GM12872 (cell line): ENCODE data around the gene MAFF.

Source experiments
- TF ChIP-seq, protein P1 (sequence below): IDR thresholded peaks from 3 replicates; pipeline ENCODE4 v1.5.1; 2011; ENCODE audit warnings: low read depth, mild to moderate bottlenecking, low read length, moderate library complexity; ENCODE audit not compliant: insufficient read depth

The MAFF gene

DNA sequence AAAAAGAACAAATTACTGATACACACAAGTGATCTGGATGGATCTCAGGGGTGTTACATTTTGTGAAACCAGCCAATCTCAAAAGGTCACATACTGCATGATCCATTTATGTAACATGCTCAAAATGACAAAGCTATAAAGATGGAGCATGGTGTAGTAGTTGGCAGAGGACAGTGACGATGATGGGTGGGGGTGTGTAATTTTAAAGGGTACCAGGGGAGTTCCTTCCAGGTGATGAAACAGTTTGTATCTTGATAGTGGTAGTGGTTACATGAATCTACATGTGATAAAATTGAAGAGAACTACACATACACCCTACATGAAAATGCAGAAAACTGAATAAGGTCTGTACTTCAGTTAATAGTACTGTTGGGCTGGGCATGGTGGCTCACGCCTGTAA, 53.9 kb downstream of the MAFF start:
- TF ChIP-seq, protein P1, sequence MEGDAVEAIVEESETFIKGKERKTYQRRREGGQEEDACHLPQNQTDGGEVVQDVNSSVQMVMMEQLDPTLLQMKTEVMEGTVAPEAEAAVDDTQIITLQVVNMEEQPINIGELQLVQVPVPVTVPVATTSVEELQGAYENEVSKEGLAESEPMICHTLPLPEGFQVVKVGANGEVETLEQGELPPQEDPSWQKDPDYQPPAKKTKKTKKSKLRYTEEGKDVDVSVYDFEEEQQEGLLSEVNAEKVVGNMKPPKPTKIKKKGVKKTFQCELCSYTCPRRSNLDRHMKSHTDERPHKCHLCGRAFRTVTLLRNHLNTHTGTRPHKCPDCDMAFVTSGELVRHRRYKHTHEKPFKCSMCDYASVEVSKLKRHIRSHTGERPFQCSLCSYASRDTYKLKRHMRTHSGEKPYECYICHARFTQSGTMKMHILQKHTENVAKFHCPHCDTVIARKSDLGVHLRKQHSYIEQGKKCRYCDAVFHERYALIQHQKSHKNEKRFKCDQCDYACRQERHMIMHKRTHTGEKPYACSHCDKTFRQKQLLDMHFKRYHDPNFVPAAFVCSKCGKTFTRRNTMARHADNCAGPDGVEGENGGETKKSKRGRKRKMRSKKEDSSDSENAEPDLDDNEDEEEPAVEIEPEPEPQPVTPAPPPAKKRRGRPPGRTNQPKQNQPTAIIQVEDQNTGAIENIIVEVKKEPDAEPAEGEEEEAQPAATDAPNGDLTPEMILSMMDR = no peak

DNA sequence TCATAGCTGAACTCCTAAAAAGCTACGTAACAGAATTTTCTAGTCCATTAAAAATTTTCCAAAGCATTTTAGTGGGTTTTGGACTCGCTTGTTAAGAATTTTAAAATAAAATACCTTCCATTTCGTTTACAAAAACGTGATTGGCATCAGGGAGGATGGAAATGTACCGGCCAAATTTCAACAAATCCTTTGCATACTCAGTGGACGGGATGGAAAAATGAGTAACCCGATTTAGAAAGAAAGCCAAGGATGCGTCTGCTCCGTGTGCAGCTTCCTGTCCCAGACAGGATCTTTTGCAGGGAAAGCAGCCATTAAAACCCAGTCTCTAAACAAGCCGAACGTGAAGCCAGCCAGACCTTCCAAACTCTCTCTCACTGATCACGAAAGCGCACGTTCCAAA, 55.4 kb downstream of the MAFF start:
- TF ChIP-seq, protein P1 = no peak

DNA sequence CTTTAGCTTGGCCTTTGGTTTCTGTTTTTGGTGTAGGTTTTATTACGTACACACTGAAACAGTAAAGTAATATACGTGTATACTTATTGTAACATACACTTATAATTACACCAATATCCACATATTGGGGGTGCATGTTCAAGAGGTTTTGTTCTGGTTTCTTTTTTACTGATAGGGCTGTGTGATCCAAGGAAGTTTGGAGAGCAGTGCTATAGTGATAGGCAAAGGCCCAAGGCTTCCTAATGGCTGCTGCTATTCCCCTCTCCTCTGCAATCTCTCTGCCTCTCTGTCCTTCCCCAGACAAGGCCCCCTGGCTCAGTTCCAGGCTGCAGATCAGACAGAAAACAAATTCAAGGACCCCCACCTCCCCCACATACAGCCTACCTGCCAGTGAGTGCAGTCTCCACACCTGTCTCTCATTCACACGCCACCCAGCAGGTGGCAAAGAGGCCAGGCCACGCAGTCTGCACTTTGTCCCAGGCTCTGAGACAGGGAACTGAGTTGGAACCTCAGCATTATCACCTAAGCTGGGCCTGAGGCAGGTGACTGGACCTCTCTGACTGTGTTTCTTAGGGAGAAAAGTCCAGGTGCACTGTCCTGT, 56.0 kb downstream of the MAFF start:
- TF ChIP-seq, protein P1 = no peak

DNA sequence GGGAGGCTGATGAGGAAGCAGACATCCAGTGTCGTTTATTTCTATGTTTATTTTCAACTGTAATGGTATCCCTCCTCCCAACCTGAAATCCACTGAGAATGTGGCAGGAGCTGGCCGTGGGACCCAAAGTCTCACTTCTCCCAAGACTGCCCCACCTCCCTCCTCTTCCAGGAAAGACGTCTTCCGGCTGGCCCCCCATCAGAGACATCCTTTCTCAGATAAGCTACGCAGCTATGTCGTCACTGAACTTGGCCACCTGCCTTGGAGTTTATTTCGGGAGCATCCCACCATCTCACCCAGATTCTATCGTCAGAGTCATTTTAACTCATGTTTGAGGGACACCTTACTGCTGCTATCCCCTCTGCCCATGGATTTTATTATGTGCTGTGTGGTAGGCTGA, 57.1 kb downstream of the MAFF start:
- TF ChIP-seq, protein P1 = no peak

DNA sequence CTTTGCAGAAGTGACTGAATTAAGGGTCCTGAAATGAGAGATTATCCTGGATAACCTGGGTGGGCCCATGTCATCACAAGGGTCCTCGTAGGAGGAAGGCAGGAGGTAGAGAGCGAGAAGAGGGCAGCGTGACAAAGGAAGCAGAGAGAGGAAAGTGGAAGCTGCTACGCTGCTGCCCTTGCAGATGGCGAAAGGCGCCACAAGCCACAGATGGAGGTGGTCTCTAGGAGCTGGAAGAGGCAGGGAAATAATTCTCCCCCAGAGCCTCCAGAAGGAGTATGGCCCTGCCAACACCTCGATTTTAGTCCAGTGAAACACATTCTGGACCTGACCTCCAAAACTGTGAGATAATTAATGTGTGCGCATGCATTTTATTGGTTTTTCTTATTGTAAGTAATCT, 57.6 kb downstream of the MAFF start:
- TF ChIP-seq, protein P1 = no peak

DNA sequence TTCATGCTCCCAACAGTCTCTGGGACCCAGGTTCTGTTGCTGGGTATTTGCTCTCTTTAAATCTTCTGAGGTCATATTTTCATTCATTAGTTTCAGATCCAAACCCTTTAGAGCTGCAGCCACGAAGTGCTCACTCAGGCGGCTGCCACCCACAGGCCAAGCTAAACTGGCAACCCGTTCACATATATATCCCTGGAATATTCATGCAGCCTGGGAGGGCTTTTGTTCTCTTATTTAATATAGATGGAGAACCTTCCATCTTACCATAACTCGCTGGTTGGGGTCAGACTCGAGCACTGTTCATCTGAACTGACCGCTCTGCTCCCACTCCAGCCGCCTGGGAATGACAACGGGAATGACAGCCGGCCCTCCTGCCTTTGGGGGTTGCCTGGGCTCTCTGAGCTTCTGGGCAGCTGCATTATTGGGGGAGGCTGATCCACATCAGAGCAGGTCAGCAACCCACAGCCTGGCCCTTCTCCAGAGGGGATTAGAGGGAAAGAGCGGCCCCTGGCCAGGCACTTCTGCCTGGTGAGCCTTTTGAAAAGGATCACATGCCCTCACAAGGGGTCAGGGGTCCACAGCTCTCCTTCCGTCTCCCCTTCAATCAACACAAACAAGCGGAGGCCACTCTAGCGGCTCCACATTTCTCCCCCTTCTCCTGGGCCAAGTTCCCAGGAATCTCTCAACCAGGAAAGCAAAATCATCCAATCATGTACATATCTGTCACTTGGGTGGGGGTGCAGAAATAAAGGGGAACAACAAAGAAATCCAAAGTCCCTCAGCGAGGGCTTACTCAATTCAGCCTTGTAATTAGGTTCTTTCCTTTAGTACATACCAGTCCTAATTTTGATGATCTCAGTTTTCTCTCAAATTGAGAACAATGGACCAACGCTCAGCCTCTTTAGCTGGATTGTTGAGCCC, 59.2 kb downstream of the MAFF start:
- TF ChIP-seq, protein P1 = peak; percentile 26; the same call in 1 of the 3 replicates

DNA sequence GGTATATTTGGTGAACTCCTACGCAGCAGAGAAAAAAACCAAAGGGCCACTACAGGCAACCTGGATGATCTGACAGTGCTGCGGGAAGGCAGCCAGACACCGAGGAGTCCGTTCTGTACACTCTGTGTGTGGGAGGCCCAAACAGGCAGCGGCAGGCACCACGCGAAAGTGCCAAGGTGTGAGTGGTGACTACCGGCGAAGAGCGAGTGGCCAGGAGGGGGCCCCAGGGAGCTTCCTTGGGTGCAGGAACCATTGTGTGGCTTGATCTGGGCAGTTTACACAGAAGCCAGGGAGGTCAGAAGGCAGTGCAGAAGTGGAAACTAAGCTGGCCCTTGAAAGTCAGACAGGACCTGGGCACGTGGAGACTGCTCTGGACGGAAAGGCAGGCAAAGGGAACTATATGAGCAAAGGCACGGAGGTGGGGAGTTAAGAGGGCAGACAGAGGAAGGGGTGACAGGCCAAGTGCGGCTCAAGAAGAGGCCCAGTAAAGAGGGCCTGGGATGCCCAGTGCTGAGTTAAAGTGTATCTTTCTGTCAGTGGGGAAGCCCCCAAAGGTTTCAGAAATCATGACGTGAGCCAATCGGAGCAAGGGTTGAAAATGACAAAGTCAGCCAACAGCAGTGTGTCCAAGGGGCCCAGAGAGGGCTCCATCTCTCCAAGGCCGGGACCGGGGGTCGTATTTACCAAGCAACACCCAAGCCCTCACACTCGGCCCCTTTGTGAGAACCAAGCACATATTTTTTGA, 60.4 kb downstream of the MAFF start:
- TF ChIP-seq, protein P1 = peak; percentile 84
